Measurements from ENCODE around the gene ST6GALNAC3.

The ST6GALNAC3 gene

DNA sequence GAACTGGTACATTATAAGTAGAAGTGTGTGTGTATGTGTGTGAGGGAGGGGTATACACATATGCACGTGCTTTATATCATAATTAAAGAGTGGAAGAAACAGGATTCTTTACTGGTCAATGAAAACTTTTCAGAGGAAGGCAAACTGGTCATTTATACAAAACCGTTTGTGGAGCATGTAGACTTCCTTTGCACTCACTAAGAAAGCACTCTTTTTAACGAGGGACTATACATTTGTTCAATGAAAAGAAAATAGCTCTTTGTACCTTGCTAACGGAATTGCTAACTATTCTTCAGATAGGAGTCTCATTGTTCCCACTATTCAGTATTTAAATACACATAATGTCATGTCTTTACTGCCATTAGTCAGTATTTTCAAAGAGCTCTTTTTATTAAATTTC, 219.3 kb downstream of the ST6GALNAC3 start:
- in situ Hi-C loops (cut with HindIII; ENCODE audit: low sequenced_read_pairs) = no loop called here
- DNase-seq (ENCODE audit: low read depth) = no peak
- H3K4me3 ChIP-seq (ENCODE audit: low read depth, low read length) = no peak overlapping the region
- TF ChIP-seq CTCF (IDR thresholded peaks at IDR 0.05; ENCODE audit: low read depth, low read length, missing control alignments) = no peak

DNA sequence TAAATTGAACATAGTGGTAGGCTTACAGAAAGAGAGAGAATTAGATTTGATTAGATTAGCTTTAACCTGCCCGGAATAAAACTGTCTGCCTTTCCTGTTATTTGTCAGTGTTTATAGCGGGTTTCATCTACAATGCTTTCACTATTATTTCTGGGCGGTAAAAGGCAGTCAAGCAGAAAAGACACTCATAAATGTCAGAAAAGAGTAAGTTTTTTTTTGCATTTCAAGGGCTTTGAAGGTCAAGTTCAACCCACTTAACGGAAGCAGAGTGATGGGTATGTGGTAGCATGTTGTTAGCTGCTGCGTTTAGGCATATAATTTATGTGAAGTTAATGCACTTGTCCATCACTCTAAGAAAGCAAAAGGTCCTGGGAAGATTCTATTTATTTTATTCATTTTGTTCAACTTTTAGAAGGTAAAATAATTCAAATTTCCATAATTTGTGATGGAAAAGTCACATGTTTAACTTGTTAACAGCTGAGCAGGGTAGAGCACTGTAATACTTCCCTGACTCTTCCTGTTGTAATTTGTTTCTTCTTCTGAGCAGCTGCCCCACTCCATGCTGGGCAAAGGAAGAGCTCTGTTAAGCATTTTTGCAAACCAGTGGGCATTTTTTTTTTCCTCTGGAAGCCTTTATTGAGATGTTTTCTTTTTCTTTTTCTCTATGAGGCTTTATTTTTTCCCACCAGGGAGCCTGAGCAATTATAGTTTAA, 220.1 kb downstream of the ST6GALNAC3 start:
- in situ Hi-C loops (cut with HindIII; ENCODE audit: low sequenced_read_pairs) = no loop called here
- DNase-seq (ENCODE audit: low read depth) = no peak
- no peak for TF ChIP-seq CTCF (IDR thresholded peaks at IDR 0.05; ENCODE audit: low read depth, low read length, missing control alignments)
- no peak overlapping the region for H3K4me3 ChIP-seq (ENCODE audit: low read depth, low read length)

- DNase-seq (ENCODE audit: low read depth) = no peak
- no peak overlapping the region for H3K4me3 ChIP-seq (ENCODE audit: low read depth, low read length)
- in situ Hi-C loops (cut with HindIII; ENCODE audit: low sequenced_read_pairs) = no loop called here
- no peak for TF ChIP-seq CTCF (IDR thresholded peaks at IDR 0.05; ENCODE audit: low read depth, low read length, missing control alignments)
Measured at GRCh38 chr1:76298399-76298798, 223.9 kb downstream of the ST6GALNAC3 start.

GRCh38 chr1:76299036-76299435, 224.5 kb downstream of the ST6GALNAC3 start:
- in situ Hi-C loops (cut with HindIII; ENCODE audit: low sequenced_read_pairs) = no loop called here
- no peak for TF ChIP-seq CTCF (IDR thresholded peaks at IDR 0.05; ENCODE audit: low read depth, low read length, missing control alignments)
- no peak overlapping the region for H3K4me3 ChIP-seq (ENCODE audit: low read depth, low read length)
- no peak for DNase-seq (ENCODE audit: low read depth)

- DNase-seq (ENCODE audit: low read depth) = no peak
- TF ChIP-seq CTCF (IDR thresholded peaks at IDR 0.05; ENCODE audit: low read depth, low read length, missing control alignments) = no peak
- H3K4me3 ChIP-seq (ENCODE audit: low read depth, low read length) = no peak overlapping the region
- in situ Hi-C loops (cut with HindIII; ENCODE audit: low sequenced_read_pairs) = no loop called here
Measured at GRCh38 chr1:76300556-76300955, 226.0 kb downstream of the ST6GALNAC3 start.

DNA sequence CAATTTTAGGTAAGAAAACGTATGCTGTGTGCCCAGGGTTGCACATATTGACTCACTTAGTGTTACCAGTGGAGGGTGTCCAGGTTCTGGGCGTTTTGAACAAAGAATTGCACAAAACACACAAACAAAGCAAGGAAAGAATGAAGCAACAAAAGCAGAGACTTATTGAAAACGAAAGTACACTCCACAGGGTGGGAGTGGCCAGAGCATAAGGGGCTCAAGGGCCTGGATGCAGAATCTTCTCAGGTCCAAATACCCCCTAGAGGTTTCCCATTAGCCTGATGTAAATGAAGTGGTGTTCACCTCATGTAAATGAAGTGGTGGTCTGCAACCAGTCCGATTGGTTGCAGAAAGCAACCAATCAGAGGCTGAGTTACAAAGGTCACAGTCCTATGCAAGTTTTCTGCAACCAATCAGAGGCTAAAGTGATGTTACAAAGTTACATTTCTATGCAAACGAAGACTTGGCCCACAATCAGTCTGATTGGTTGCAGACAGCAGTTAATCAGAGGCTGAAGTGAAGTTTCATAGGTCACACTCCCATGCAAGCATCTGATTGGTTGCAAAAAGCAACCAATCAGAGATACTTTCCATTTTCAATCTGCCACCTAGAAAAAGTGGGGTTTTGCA, 228.3 kb downstream of the ST6GALNAC3 start:
- DNase-seq (ENCODE audit: low read depth) = no peak
- H3K4me3 ChIP-seq (ENCODE audit: low read depth, low read length) = no peak overlapping the region
- TF ChIP-seq CTCF (IDR thresholded peaks at IDR 0.05; ENCODE audit: low read depth, low read length, missing control alignments) = no peak
- in situ Hi-C loops (cut with HindIII; ENCODE audit: low sequenced_read_pairs) = no loop called here
